ENCODE results near the gene SH2D1B. TPM values are rescaled to one million over a fixed set of nuclear protein-coding genes. Genes with fewer than 3 reads are reported as not detected.

SH2D1B gene
- total RNA-seq, 2 experiments from 2014 or later, result not detected

GRCh38 chr1:162373541-162374260, 38.2 kb downstream of the SH2D1B start:
- Mint-ChIP-seq H3K27me3 (no peaks in the 10 kb centered on the region), H3K36me3 (ENCODE audit: low read depth) (no peaks in the 10 kb centered on the region), H3K27ac (no peak overlapping the region), H3K4me3 (no peak overlapping the region), H3K9me3 (no peaks in the 10 kb centered on the region), H3K4me1 (ENCODE audit: low read depth) (no peaks in the 10 kb centered on the region)
- intact Hi-C loops (cut with micrococcal nuclease), result no loop called here
- CTCF ChIA-PET, result no interaction called here
- POLR2A ChIA-PET, result no interaction called here
- no peak for ATAC-seq
- TF ChIP-seq CTCF (IDR thresholded peaks at IDR 0.05), result no peak
- DNase-seq, result no peak

GRCh38 chr1:162373072-162373427, 38.9 kb downstream of the SH2D1B start:
- no peaks in the 10 kb centered on the region for H3K9me3 Mint-ChIP-seq
- ATAC-seq, result no peak
- CTCF ChIA-PET, result no interaction called here
- POLR2A ChIA-PET, result no interaction called here
- no peaks in the 10 kb centered on the region for H3K36me3 Mint-ChIP-seq (ENCODE audit: low read depth)
- no peak for DNase-seq
- no peak overlapping the region for H3K4me3 Mint-ChIP-seq
- TF ChIP-seq CTCF (IDR thresholded peaks at IDR 0.05), result no peak
- no peak overlapping the region for H3K27ac Mint-ChIP-seq
- H3K4me1 Mint-ChIP-seq (ENCODE audit: low read depth), result no peaks in the 10 kb centered on the region
- H3K27me3 Mint-ChIP-seq, result no peaks in the 10 kb centered on the region
- intact Hi-C loops (cut with micrococcal nuclease), result no loop called here

GRCh38 chr1:162372159-162373071, 39.5 kb downstream of the SH2D1B start:
- Mint-ChIP-seq H3K4me1 (ENCODE audit: low read depth) (no peaks in the 10 kb centered on the region), H3K27ac (no peak overlapping the region), H3K36me3 (ENCODE audit: low read depth) (no peaks in the 10 kb centered on the region), H3K9me3 (no peaks in the 10 kb centered on the region), H3K27me3 (no peaks in the 10 kb centered on the region), H3K4me3 (no peak overlapping the region)
- intact Hi-C loops (cut with micrococcal nuclease), result no loop called here
- DNase-seq, result no peak
- ATAC-seq, result no peak
- POLR2A ChIA-PET, result no interaction called here
- CTCF ChIA-PET, result no interaction called here
- no peak for TF ChIP-seq CTCF (IDR thresholded peaks at IDR 0.05)

GRCh38 chr1:162371611-162372010, 40.3 kb downstream of the SH2D1B start:
- no peaks in the 10 kb centered on the region for H3K9me3 Mint-ChIP-seq
- H3K4me3 Mint-ChIP-seq, result no peak overlapping the region
- DNase-seq (no peak), ATAC-seq (no peak)
- ChIA-PET CTCF (no interaction called here), POLR2A (no interaction called here)
- no peaks in the 10 kb centered on the region for H3K4me1 Mint-ChIP-seq (ENCODE audit: low read depth)
- no peaks in the 10 kb centered on the region for H3K27me3 Mint-ChIP-seq
- no peaks in the 10 kb centered on the region for H3K36me3 Mint-ChIP-seq (ENCODE audit: low read depth)
- TF ChIP-seq CTCF (IDR thresholded peaks at IDR 0.05), result no peak
- intact Hi-C loops (cut with micrococcal nuclease), result no loop called here
- no peak overlapping the region for H3K27ac Mint-ChIP-seq

- intact Hi-C loops (cut with micrococcal nuclease), result no loop called here
- no peaks in the 10 kb centered on the region for H3K9me3 Mint-ChIP-seq
- H3K27me3 Mint-ChIP-seq, result no peaks in the 10 kb centered on the region
- no peaks in the 10 kb centered on the region for H3K36me3 Mint-ChIP-seq (ENCODE audit: low read depth)
- no peaks in the 10 kb centered on the region for H3K4me1 Mint-ChIP-seq (ENCODE audit: low read depth)
- no peak overlapping the region for H3K4me3 Mint-ChIP-seq
- ChIA-PET CTCF (no interaction called here), POLR2A (no interaction called here)
- TF ChIP-seq CTCF (IDR thresholded peaks at IDR 0.05), result no peak
- no peak overlapping the region for H3K27ac Mint-ChIP-seq
- ATAC-seq (no peak), DNase-seq (no peak)
These were observed 41.2 kb downstream of the SH2D1B start for GRCh38 chr1:162370721-162371120.
